HG02759 (cell line): ENCODE data around the gene CCDC136.

ENCODE experiments used
- ATAC-seq: cut with Tn5 transposase; IDR thresholded peaks from one replicate; pipeline ENCODE4 v1.9.1; 2021; ENCODE audit warnings: mild to moderate bottlenecking, moderate library complexity; ENCODE audit not compliant: unreplicated experiment

The CCDC136 gene

GRCh38 chr7:128830231-128831177 is 38.7 kb downstream of the CCDC136 start, which contains the start of gene FLNC:
Gene FLNC, plus strand, starts transcription at chr7:128830406. Its CDS starts 232 bp downstream, at chr7:128830638.
- ATAC-seq = no peak

GRCh38 chr7:128831178-128831993 is 39.6 kb downstream of the CCDC136 start:
- ATAC-seq = no peak

GRCh38 chr7:128831994-128832879 is 40.5 kb downstream of the CCDC136 start:
- ATAC-seq = no peak

GRCh38 chr7:128832880-128833147 is 41.0 kb downstream of the CCDC136 start:
- no peak for ATAC-seq

GRCh38 chr7:128833148-128833945 is 41.6 kb downstream of the CCDC136 start:
- ATAC-seq = no peak

GRCh38 chr7:128833946-128834325 is 42.2 kb downstream of the CCDC136 start:
- no peak for ATAC-seq

- no peak for ATAC-seq
These were observed 43.5 kb downstream of the CCDC136 start for GRCh38 chr7:128835231-128835751.

GRCh38 chr7:128835790-128836641 is 44.2 kb downstream of the CCDC136 start:
- ATAC-seq = no peak

GRCh38 chr7:128836729-128837348 is 45.1 kb downstream of the CCDC136 start:
- ATAC-seq = no peak

GRCh38 chr7:128837521-128837921 is 45.8 kb downstream of the CCDC136 start:
- ATAC-seq = no peak

- no peak for ATAC-seq
These were observed 46.5 kb downstream of the CCDC136 start for GRCh38 chr7:128838109-128838779.

- no peak for ATAC-seq
These were observed 47.4 kb downstream of the CCDC136 start for GRCh38 chr7:128838981-128839731.

GRCh38 chr7:128839751-128840177 is 48.0 kb downstream of the CCDC136 start:
- no peak for ATAC-seq

- ATAC-seq = no peak
These were observed 48.8 kb downstream of the CCDC136 start for GRCh38 chr7:128840326-128841170.

- ATAC-seq = no peak
These were observed 49.5 kb downstream of the CCDC136 start for GRCh38 chr7:128841171-128841690.
